HG03342 (cell line): ENCODE results near the gene NRP2.

Experiments
- ATAC-seq: cut with Tn5 transposase; IDR thresholded peaks from one replicate; pipeline ENCODE4 v1.9.1; 2021; ENCODE audit warnings: mild to moderate bottlenecking, moderate library complexity; ENCODE audit not compliant: unreplicated experiment

NRP2 gene

GRCh38 chr2:205837663-205838062 lies 155.4 kb downstream of the NRP2 start:
- ATAC-seq, result no peak

DNA sequence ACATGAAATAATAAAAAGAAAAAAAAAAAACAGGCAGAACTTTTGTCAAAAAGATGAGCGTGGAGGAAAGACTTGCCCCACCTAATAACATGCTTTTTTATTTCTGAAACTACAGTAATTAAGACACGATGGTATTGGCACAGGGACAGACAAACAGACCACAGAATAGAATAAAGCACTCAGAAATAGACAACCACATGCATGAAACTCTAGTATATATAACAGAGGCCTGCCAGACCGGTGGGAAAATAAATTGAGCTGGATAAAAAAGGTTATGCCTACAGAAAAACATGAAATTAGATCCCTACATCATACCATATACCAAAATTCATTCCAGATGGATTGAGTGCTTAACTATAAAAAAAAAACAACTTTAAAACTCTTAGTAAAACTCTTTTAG lies 163.1 kb downstream of the NRP2 start:
- no peak for ATAC-seq
